Astrocyte (in vitro differentiated cells and primary cell): ENCODE measurements around the gene CRYL1. TPM values are rescaled to one million over a fixed set of nuclear protein-coding genes. Genes with fewer than 3 reads are reported as not detected.
A peak's percentile ranks its signal among the peaks of the same experiment; 100 is the strongest.

Experiments used
- DNase-seq: peaks from one replicate; pipeline ENCODE4 v3.0.0-alpha.2; 2010; ENCODE audit warnings: low read depth
- FAIRE-seq: peaks from 2 replicates; lab custom pipeline; 2011; peaks lifted over from hg19 to GRCh38; lab: Jason Lieb, UNC
- H2AFZ ChIP-seq: 2 replicates; pipeline ENCODE4 v1.6.0; 2012; ENCODE audit warnings: low read depth, low read length, inconsistent platforms
- H3K27ac ChIP-seq: 2 replicates; pipeline ENCODE4 v1.5.1; 2011; ENCODE audit warnings: low read depth, low read length, inconsistent platforms
- H3K27me3 ChIP-seq: 2 replicates; pipeline ENCODE4 v1.6.0; 2011; ENCODE audit warnings: low read length, inconsistent platforms; ENCODE audit not compliant: insufficient read depth
- H3K36me3 ChIP-seq: 2 replicates; pipeline ENCODE4 v1.5.1; 2011; ENCODE audit warnings: low read length, inconsistent platforms; ENCODE audit not compliant: insufficient read depth
- H3K4me1 ChIP-seq: 2 replicates; pipeline ENCODE4 v1.5.1; 2011; ENCODE audit warnings: low read length, inconsistent platforms; ENCODE audit not compliant: insufficient read depth
- H3K4me2 ChIP-seq: 2 replicates; pipeline ENCODE4 v1.6.0; 2012; ENCODE audit warnings: low read length, inconsistent platforms
- H3K4me3 ChIP-seq: 2 replicates; pipeline ENCODE4 v1.5.1; 2011; ENCODE audit warnings: low read depth, mild to moderate bottlenecking, low read length, inconsistent platforms; ENCODE audit not compliant: insufficient read depth
- H3K79me2 ChIP-seq: 2 replicates; pipeline ENCODE4 v1.6.0; 2012; ENCODE audit warnings: mild to moderate bottlenecking, low read length, inconsistent platforms; ENCODE audit not compliant: insufficient read depth
- H3K9ac ChIP-seq: 2 replicates; pipeline ENCODE4 v1.6.0; 2012; ENCODE audit warnings: mild to moderate bottlenecking, low read length, inconsistent platforms
- H3K9me3 ChIP-seq: 2 replicates; pipeline ENCODE4 v1.5.1; 2012; ENCODE audit warnings: low read depth, mild to moderate bottlenecking, low read length, inconsistent platforms; ENCODE audit not compliant: insufficient read depth
- H4K20me1 ChIP-seq: 2 replicates; pipeline ENCODE4 v1.6.0; 2012; ENCODE audit warnings: low read length, inconsistent platforms; ENCODE audit not compliant: insufficient read depth
- H3K27ac Mint-ChIP-seq: one replicate; pipeline ENCODE4 v1.8.0; 2021; ENCODE audit warnings: mild to moderate bottlenecking, mixed read lengths; ENCODE audit not compliant: unreplicated experiment
- H3K27me3 Mint-ChIP-seq: one replicate; pipeline ENCODE4 v1.8.0; 2021; ENCODE audit warnings: low read depth, mixed read lengths; ENCODE audit not compliant: unreplicated experiment
- H3K36me3 Mint-ChIP-seq: one replicate; pipeline ENCODE4 v1.8.0; 2021; ENCODE audit warnings: low read depth, mixed read lengths; ENCODE audit not compliant: unreplicated experiment
- H3K4me1 Mint-ChIP-seq: one replicate; pipeline ENCODE4 v1.8.0; 2021; ENCODE audit warnings: low read depth, mixed read lengths; ENCODE audit not compliant: unreplicated experiment
- H3K4me3 Mint-ChIP-seq: one replicate; pipeline ENCODE4 v1.8.0; 2021; ENCODE audit warnings: mild to moderate bottlenecking, moderate library complexity, mixed read lengths; ENCODE audit not compliant: unreplicated experiment
- H3K9me3 Mint-ChIP-seq: one replicate; pipeline ENCODE4 v1.8.0; 2021; ENCODE audit warnings: mild to moderate bottlenecking, mixed read lengths; ENCODE audit not compliant: unreplicated experiment
- CTCF ChIP-seq: IDR thresholded peaks from 2 replicates; pipeline ENCODE4 v1.5.1; 2011; ENCODE audit warnings: low read depth, mild to moderate bottlenecking, inconsistent platforms, low read length, moderate library complexity; ENCODE audit not compliant: insufficient read depth
- EZH2 ChIP-seq: IDR thresholded peaks from 2 replicates; pipeline ENCODE4 v1.6.1; 2012; ENCODE audit warnings: mild to moderate bottlenecking, low read length, inconsistent platforms; ENCODE audit not compliant: insufficient read depth
- total RNA-seq: library from RNA; stranded (reverse); gene quantifications from 2 replicates; pipeline ENCODE4 v1.2.1, GENCODE V29; 2021

The CRYL1 gene
- total RNA-seq, 1 donor from 2014 or later = 3.7 TPM

GRCh38 chr13:20462533-20462915, 63.1 kb downstream of the CRYL1 start:
- Histone ChIP-seq H3K4me2 (no peak overlapping the region), H3K79me2 (no peaks in the 10 kb centered on the region), H3K9ac (no peak overlapping the region), H2AFZ (no peak overlapping the region), H3K9me3 (no peaks in the 10 kb centered on the region), H3K4me1 (peaks cover 7% of the 10 kb centered on the region), H4K20me1 (no peaks in the 10 kb centered on the region), H3K27ac (no peak overlapping the region), H3K36me3 (no peaks in the 10 kb centered on the region), H3K27me3 (no peaks in the 10 kb centered on the region), H3K4me3 (no peak overlapping the region)
- Mint-ChIP-seq H3K27ac (no peak overlapping the region), H3K4me1 (peaks cover 13% of the 10 kb centered on the region), H3K27me3 (no peaks in the 10 kb centered on the region), H3K4me3 (no peak overlapping the region), H3K9me3 (no peaks in the 10 kb centered on the region), H3K36me3 (no peaks in the 10 kb centered on the region)
- DNase-seq = no peak
- TF ChIP-seq EZH2 = no peak
- TF ChIP-seq CTCF = no peak
- no peak for FAIRE-seq

- H3K4me3 ChIP-seq = no peak overlapping the region
- H3K9me3 ChIP-seq = no peaks in the 10 kb centered on the region
- H2AFZ ChIP-seq = peak overlapping the region; percentile 78
- Mint-ChIP-seq H3K36me3 (no peaks in the 10 kb centered on the region), H3K27ac (peak overlapping the region; percentile 72), H3K9me3 (no peaks in the 10 kb centered on the region), H3K27me3 (no peaks in the 10 kb centered on the region), H3K4me1 (peaks cover 13% of the 10 kb centered on the region), H3K4me3 (no peak overlapping the region)
- no peak for TF ChIP-seq EZH2
- TF ChIP-seq CTCF = no peak
- peak overlapping the region; percentile 29 for H3K4me2 ChIP-seq
- no peak for DNase-seq
- H3K79me2 ChIP-seq = no peaks in the 10 kb centered on the region
- H4K20me1 ChIP-seq = no peaks in the 10 kb centered on the region
- H3K27me3 ChIP-seq = no peaks in the 10 kb centered on the region
- H3K36me3 ChIP-seq = no peaks in the 10 kb centered on the region
- H3K27ac ChIP-seq = no peak overlapping the region
- H3K4me1 ChIP-seq = peaks cover 7% of the 10 kb centered on the region
- no peak for FAIRE-seq
- no peak overlapping the region for H3K9ac ChIP-seq
These were observed 63.7 kb downstream of the CRYL1 start for GRCh38 chr13:20461860-20462532.

- H2AFZ ChIP-seq = peak overlapping the region; percentile 78
- Mint-ChIP-seq H3K4me1 (peaks cover 17% of the 10 kb centered on the region), H3K27ac (peak overlapping the region; percentile 73), H3K4me3 (no peak overlapping the region), H3K9me3 (no peaks in the 10 kb centered on the region), H3K27me3 (no peaks in the 10 kb centered on the region), H3K36me3 (no peaks in the 10 kb centered on the region)
- H3K4me1 ChIP-seq = peaks cover 7% of the 10 kb centered on the region
- no peaks in the 10 kb centered on the region for H3K79me2 ChIP-seq
- no peaks in the 10 kb centered on the region for H3K27me3 ChIP-seq
- no peak overlapping the region for H3K9ac ChIP-seq
- H3K36me3 ChIP-seq = no peaks in the 10 kb centered on the region
- peak overlapping the region; percentile 29 for H3K4me2 ChIP-seq
- DNase-seq (peak; percentile 75), FAIRE-seq (no peak)
- no peak overlapping the region for H3K27ac ChIP-seq
- H4K20me1 ChIP-seq = no peaks in the 10 kb centered on the region
- TF ChIP-seq CTCF = no peak
- no peak for TF ChIP-seq EZH2
- H3K4me3 ChIP-seq = no peak overlapping the region
- no peaks in the 10 kb centered on the region for H3K9me3 ChIP-seq
These were observed 64.2 kb downstream of the CRYL1 start for GRCh38 chr13:20461481-20461859.
